Measurements from ENCODE around the gene AP4E1.

AP4E1 gene

DNA sequence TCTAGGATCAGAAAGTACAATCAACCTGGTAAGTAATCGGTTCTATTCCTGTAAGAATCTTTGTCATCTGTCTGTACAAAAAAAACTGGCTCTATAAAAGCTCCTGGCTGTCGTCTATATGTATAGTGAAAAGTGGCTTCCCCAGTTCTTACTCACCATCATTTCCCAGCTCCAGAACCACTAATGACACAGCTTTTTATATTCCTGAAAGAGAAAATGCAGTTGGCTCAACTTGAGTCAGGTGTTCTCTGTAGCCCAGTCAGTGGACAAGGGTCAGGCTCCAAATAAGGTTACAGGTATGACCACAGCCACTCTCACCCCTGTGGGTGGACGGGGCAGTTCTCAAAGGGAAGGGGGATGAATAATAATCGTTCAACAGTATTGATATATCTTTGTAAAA lies 85.1 kb downstream of the AP4E1 start:
- TF ChIP-seq, protein P1, sequence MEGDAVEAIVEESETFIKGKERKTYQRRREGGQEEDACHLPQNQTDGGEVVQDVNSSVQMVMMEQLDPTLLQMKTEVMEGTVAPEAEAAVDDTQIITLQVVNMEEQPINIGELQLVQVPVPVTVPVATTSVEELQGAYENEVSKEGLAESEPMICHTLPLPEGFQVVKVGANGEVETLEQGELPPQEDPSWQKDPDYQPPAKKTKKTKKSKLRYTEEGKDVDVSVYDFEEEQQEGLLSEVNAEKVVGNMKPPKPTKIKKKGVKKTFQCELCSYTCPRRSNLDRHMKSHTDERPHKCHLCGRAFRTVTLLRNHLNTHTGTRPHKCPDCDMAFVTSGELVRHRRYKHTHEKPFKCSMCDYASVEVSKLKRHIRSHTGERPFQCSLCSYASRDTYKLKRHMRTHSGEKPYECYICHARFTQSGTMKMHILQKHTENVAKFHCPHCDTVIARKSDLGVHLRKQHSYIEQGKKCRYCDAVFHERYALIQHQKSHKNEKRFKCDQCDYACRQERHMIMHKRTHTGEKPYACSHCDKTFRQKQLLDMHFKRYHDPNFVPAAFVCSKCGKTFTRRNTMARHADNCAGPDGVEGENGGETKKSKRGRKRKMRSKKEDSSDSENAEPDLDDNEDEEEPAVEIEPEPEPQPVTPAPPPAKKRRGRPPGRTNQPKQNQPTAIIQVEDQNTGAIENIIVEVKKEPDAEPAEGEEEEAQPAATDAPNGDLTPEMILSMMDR (IDR thresholded peaks at IDR 0.05): no peak
- H3K27ac ChIP-seq: no peak overlapping the region

DNA sequence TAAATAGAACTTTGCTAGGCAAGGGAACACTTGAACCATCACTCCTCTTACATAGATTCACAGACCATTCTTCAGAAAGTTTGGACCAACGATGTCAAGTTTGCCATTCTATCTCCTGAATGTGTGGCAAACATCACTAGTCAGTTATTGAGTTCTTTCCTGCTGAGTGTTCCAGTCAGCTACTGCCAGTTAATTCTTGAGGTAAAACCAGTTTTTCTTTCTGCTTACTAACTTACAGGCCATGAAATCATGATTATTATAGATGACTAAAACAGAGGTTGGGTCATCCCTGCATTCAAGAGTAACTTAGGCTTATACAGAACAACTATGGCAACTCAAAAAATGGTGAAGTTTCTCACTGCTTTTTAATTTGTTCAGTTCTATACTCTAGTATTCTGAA lies 88.2 kb downstream of the AP4E1 start:
- Histone ChIP-seq H3K36me3 (peaks cover 55% of the 10 kb centered on the region), H3K4me1 (ENCODE audit: control insufficient read depth in 1 of 2, insufficient read depth in 1 of 2, low read depth in 1 of 2, low read length in 1 of 2) (no peaks in the 10 kb centered on the region), H3K9me3 (no peaks in the 10 kb centered on the region), H3K4me3 (ENCODE audit: low read depth in 1 of 2, low read length in 1 of 2) (no peak overlapping the region), H3K27ac (no peak overlapping the region), H3K27me3 (no peaks in the 10 kb centered on the region)
- TF ChIP-seq, protein P1 (IDR thresholded peaks at IDR 0.05): no peak

More for the DNA sequence above, 85.1 kb downstream of the AP4E1 start:
- Histone ChIP-seq H3K9me3 (no peaks in the 10 kb centered on the region), H3K27me3 (no peaks in the 10 kb centered on the region), H3K4me3 (ENCODE audit: low read depth in 1 of 2, low read length in 1 of 2) (no peak overlapping the region), H3K4me1 (ENCODE audit: control insufficient read depth in 1 of 2, insufficient read depth in 1 of 2, low read depth in 1 of 2, low read length in 1 of 2) (no peaks in the 10 kb centered on the region), H3K36me3 (peaks cover 43% of the 10 kb centered on the region)

DNA sequence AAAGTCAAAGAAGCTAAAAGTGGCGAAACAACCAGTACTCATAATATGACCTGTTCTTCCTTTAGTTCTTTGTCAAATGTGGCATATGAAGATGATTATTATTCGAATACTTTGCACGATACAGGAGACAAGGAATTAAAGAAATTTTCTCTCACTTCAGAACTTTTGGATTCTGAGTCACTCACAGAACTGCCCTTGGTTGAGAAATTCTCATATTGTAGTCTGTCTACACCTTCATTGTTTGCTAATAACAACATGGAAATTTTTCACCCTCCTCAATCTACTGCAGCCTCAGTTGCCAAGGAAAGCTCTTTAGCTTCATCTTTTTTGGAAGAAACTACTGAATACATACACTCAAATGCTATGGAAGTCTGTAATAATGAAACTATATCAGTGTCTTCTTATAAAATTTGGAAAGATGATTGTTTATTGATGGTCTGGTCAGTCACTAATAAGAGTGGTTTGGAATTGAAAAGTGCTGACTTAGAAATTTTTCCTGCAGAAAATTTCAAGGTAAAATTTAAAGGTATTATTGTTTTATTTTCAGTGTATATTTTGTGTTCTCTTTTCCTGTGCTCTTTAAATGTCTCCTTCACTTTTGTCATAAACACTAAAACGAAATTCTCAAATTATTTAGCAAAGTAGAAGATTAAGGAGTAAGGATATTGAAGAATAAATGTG lies 89.0 kb downstream of the AP4E1 start:
- H3K27me3 ChIP-seq: no peaks in the 10 kb centered on the region
- no peak overlapping the region for H3K27ac ChIP-seq
- H3K9me3 ChIP-seq: no peaks in the 10 kb centered on the region
- no peak overlapping the region for H3K4me3 ChIP-seq (ENCODE audit: low read depth in 1 of 2, low read length in 1 of 2)
- H3K4me1 ChIP-seq (ENCODE audit: control insufficient read depth in 1 of 2, insufficient read depth in 1 of 2, low read depth in 1 of 2, low read length in 1 of 2): no peaks in the 10 kb centered on the region
- peaks cover 63% of the 10 kb centered on the region for H3K36me3 ChIP-seq
- TF ChIP-seq, protein P1 (IDR thresholded peaks at IDR 0.05): no peak

DNA sequence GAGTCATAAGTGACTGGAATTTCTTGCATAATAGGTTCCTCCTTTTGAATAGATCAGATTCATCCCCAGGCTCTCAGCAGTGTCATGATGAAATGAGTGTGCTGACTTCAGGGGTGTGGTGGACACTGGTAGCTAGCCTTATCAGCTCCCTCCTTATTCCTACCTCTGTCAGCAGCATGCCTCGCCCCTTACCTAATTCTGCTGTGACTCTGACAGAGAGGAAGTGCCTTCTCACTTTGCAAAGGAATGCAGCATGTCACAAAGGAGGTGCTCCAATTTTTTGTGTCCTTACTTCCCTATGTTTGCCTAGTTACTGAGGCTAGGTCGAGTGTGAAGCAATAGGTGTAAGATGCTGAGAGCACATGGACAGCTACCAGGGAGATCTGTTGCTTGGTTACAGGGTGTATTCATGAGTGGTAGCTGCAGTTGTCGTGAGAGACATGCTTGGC lies 95.6 kb downstream of the AP4E1 start:
- TF ChIP-seq, protein P1 (IDR thresholded peaks at IDR 0.05): no peak
- Histone ChIP-seq H3K27ac (no peak overlapping the region), H3K36me3 (peaks cover 39% of the 10 kb centered on the region), H3K9me3 (no peaks in the 10 kb centered on the region), H3K27me3 (no peaks in the 10 kb centered on the region), H3K4me1 (ENCODE audit: control insufficient read depth in 1 of 2, insufficient read depth in 1 of 2, low read depth in 1 of 2, low read length in 1 of 2) (no peaks in the 10 kb centered on the region), H3K4me3 (ENCODE audit: low read depth in 1 of 2, low read length in 1 of 2) (no peak overlapping the region)

DNA sequence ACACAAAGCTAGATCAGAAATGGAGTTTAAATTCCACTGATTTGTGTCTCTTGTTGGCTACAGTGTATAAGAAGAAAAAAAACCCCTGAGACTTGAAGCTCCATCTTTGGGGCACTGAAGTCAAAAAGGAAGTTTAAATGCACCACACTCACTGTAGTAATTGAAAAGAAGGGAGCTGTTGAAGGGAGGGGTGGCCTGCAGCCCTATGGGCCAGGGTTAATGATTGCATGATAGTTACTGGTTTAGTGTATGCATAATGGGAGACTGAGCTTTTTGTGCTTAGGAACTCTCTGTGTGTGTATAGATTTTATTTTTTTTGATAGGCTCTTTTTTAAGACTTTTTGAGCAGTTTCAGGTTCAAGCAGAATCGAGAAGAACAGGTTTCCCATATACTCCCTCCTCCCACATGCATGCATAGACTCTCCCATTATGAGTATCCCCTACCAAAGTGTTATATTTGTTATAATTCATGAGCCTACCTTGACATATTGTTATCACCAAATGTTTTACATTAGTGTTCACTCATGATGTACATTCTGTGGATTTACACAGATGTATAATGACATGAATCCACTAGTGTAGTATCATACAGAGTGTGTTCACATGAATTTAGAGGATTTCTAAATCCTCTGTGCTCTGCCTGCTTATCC lies 98.0 kb downstream of the AP4E1 start:
- TF ChIP-seq, protein P1 (IDR thresholded peaks at IDR 0.05): no peak
- Histone ChIP-seq H3K4me3 (ENCODE audit: low read depth in 1 of 2, low read length in 1 of 2) (no peak overlapping the region), H3K9me3 (no peaks in the 10 kb centered on the region), H3K4me1 (ENCODE audit: control insufficient read depth in 1 of 2, insufficient read depth in 1 of 2, low read depth in 1 of 2, low read length in 1 of 2) (no peaks in the 10 kb centered on the region), H3K27me3 (no peaks in the 10 kb centered on the region), H3K27ac (no peak overlapping the region), H3K36me3 (peaks cover 22% of the 10 kb centered on the region)
